Measurements from ENCODE around the gene USP54. TPM values are rescaled to one million over a fixed set of nuclear protein-coding genes. Genes with fewer than 3 reads are reported as not detected.

USP54 gene
- total and polyA plus RNA-seq, 2 donors from 2014 or later: 5.8 to 46.9 TPM

DNA sequence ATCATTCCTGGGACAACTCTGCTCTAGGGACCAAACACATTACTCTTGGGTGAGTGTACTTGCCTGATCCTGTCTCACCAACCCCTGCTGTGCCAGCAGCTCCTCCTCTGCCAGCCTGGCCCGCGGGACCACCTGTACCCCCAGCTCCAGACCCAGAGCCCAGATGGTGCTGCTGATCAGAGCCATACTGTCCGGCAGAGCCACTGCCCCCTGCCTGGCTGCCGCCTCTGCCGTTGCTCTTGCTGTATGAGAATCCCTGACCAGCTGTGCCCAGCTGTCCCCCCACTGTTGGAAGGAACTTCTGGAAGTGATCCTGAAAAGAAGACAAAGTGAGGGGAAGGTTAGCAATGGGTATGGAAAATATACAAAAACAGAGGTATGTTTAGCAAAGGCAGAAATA, 43.3 kb upstream of the USP54 start:
- intact Hi-C loops (cut with DNase I): no loop called here
- H3K4me1 ChIP-seq (ENCODE audit: control insufficient read depth in 2 of 3, insufficient read depth in 2 of 3, low read depth in 1 of 3, low read length in 3 of 3): no peaks in the 10 kb centered on the region
- no peaks in the 10 kb centered on the region for H3K36me3 ChIP-seq (ENCODE audit: control insufficient read depth in 2 of 3, insufficient read depth in 3 of 3, low read length in 3 of 3)
- H3K9me3 ChIP-seq (ENCODE audit: control insufficient read depth in 2 of 3, insufficient read depth in 1 of 3, low read length in 3 of 3): no peaks in the 10 kb centered on the region
- H3K4me3 ChIP-seq (ENCODE audit: low read length in 3 of 3): no peak overlapping the region
- no peak overlapping the region for H3K27ac ChIP-seq (ENCODE audit: low read depth in 2 of 2, low read length in 2 of 2)
- H3K9ac ChIP-seq (ENCODE audit: low read length in 3 of 3): no peak overlapping the region
- no peaks in the 10 kb centered on the region for H3K27me3 ChIP-seq (ENCODE audit: control insufficient read depth, insufficient read depth, low read length)
- no peak for DNase-seq
- TF ChIP-seq, protein P1, sequence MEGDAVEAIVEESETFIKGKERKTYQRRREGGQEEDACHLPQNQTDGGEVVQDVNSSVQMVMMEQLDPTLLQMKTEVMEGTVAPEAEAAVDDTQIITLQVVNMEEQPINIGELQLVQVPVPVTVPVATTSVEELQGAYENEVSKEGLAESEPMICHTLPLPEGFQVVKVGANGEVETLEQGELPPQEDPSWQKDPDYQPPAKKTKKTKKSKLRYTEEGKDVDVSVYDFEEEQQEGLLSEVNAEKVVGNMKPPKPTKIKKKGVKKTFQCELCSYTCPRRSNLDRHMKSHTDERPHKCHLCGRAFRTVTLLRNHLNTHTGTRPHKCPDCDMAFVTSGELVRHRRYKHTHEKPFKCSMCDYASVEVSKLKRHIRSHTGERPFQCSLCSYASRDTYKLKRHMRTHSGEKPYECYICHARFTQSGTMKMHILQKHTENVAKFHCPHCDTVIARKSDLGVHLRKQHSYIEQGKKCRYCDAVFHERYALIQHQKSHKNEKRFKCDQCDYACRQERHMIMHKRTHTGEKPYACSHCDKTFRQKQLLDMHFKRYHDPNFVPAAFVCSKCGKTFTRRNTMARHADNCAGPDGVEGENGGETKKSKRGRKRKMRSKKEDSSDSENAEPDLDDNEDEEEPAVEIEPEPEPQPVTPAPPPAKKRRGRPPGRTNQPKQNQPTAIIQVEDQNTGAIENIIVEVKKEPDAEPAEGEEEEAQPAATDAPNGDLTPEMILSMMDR (IDR thresholded peaks at IDR 0.05; ENCODE audit: borderline replicate concordance, extremely low read depth, insufficient read depth): no peak
- no peak for FAIRE-seq

DNA sequence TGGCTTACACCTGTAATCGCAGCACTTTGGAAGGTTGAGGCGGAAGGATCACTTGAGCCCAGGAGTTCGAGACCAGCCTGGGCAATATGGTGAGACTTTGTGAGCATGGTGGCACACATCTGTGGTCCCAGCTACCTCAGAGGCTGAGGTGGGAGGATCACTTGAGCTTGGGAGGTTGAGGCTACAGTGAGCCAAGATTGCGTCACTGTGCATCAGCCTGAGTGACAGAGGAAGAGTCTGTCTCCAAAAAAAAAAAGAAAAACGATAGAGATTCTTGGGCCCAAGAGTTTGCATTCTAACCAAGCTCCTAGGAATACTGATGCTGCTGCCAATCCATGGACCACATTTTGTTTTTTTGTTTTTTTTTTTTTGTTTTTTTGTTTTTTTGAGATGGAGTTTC, 38.0 kb upstream of the USP54 start:
- Histone ChIP-seq H3K27ac (ENCODE audit: low read depth in 2 of 2, low read length in 2 of 2) (no peak overlapping the region), H3K36me3 (ENCODE audit: control insufficient read depth in 2 of 3, insufficient read depth in 3 of 3, low read length in 3 of 3) (no peaks in the 10 kb centered on the region), H3K4me1 (ENCODE audit: control insufficient read depth in 2 of 3, insufficient read depth in 2 of 3, low read depth in 1 of 3, low read length in 3 of 3) (no peaks in the 10 kb centered on the region), H3K27me3 (ENCODE audit: control insufficient read depth, insufficient read depth, low read length) (no peaks in the 10 kb centered on the region), H3K9me3 (ENCODE audit: control insufficient read depth in 2 of 3, insufficient read depth in 1 of 3, low read length in 3 of 3) (no peaks in the 10 kb centered on the region), H3K9ac (ENCODE audit: low read length in 3 of 3) (no peak overlapping the region), H3K4me3 (ENCODE audit: low read length in 3 of 3) (no peak overlapping the region)
- no peak for DNase-seq
- intact Hi-C loops (cut with DNase I): no loop called here
- TF ChIP-seq, protein P1 (IDR thresholded peaks at IDR 0.05; ENCODE audit: borderline replicate concordance, extremely low read depth, insufficient read depth): no peak
- FAIRE-seq: no peak

DNA sequence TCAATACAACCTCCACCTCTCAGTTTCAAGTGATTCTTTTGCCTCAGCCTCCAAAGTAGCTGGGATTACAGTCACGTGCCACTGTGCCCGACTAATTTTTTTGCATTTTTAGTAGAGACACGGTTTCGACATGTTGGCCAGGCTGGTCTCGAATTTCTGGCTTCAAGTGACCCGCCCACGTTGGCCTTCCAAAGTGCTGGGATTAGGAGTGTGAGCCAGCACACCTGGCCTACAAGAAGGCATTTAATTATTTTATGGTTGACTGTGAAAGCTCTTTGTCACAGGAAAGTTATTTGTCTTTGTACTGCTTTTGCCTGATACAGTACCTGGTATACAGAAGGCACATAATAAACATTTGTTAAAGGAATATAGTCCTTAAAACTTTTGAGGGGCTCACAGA, 37.3 kb upstream of the USP54 start:
- Histone ChIP-seq H3K4me3 (ENCODE audit: low read length in 3 of 3) (no peak overlapping the region), H3K9ac (ENCODE audit: low read length in 3 of 3) (no peak overlapping the region), H3K27me3 (ENCODE audit: control insufficient read depth, insufficient read depth, low read length) (no peaks in the 10 kb centered on the region), H3K36me3 (ENCODE audit: control insufficient read depth in 2 of 3, insufficient read depth in 3 of 3, low read length in 3 of 3) (no peaks in the 10 kb centered on the region), H3K27ac (ENCODE audit: low read depth in 2 of 2, low read length in 2 of 2) (no peak overlapping the region), H3K9me3 (ENCODE audit: control insufficient read depth in 2 of 3, insufficient read depth in 1 of 3, low read length in 3 of 3) (no peaks in the 10 kb centered on the region), H3K4me1 (ENCODE audit: control insufficient read depth in 2 of 3, insufficient read depth in 2 of 3, low read depth in 1 of 3, low read length in 3 of 3) (no peaks in the 10 kb centered on the region)
- FAIRE-seq: no peak
- TF ChIP-seq, protein P1 (IDR thresholded peaks at IDR 0.05; ENCODE audit: borderline replicate concordance, extremely low read depth, insufficient read depth): no peak
- DNase-seq: no peak
- intact Hi-C loops (cut with DNase I): no loop called here

DNA sequence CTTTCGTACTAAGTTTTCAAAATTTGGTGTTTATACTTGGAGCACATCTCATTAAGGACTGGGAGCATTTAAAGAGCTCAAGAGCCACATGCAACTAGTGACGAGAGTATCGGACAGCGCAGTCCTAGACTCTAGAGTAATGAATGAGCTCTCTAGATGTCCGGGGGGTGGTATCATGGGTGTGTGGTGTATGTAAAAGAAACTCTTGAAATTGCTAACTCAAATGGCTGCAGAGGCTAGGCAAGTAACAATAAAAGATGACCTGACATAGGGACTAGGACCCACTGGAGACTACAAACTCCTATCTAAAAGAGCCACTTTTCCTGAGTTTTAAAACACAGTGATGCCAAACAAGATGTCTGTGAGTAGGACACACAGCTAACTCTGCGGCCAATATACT, 36.2 kb upstream of the USP54 start:
- no peaks in the 10 kb centered on the region for H3K27me3 ChIP-seq (ENCODE audit: control insufficient read depth, insufficient read depth, low read length)
- no peak overlapping the region for H3K9ac ChIP-seq (ENCODE audit: low read length in 3 of 3)
- TF ChIP-seq, protein P1 (IDR thresholded peaks at IDR 0.05; ENCODE audit: borderline replicate concordance, extremely low read depth, insufficient read depth): no peak
- H3K36me3 ChIP-seq (ENCODE audit: control insufficient read depth in 2 of 3, insufficient read depth in 3 of 3, low read length in 3 of 3): no peaks in the 10 kb centered on the region
- intact Hi-C loops (cut with DNase I): no loop called here
- no peak for DNase-seq
- H3K27ac ChIP-seq (ENCODE audit: low read depth in 2 of 2, low read length in 2 of 2): no peak overlapping the region
- FAIRE-seq: no peak
- no peaks in the 10 kb centered on the region for H3K9me3 ChIP-seq (ENCODE audit: control insufficient read depth in 2 of 3, insufficient read depth in 1 of 3, low read length in 3 of 3)
- no peaks in the 10 kb centered on the region for H3K4me1 ChIP-seq (ENCODE audit: control insufficient read depth in 2 of 3, insufficient read depth in 2 of 3, low read depth in 1 of 3, low read length in 3 of 3)
- no peak overlapping the region for H3K4me3 ChIP-seq (ENCODE audit: low read length in 3 of 3)

Measured in kidney (tissue), 14 donors.